ENCODE results near the gene CELA3B. TPM values are rescaled to one million over a fixed set of nuclear protein-coding genes. Genes with fewer than 3 reads are reported as not detected.
"Not testable (repeated sequence)": the region's sequence is repeated elsewhere in the genome, so short reads cannot be mapped to it uniquely, and the experiment has no call there.

CELA3B gene
- total RNA-seq, 1 donor from 2014 or later, result not detected

DNA sequence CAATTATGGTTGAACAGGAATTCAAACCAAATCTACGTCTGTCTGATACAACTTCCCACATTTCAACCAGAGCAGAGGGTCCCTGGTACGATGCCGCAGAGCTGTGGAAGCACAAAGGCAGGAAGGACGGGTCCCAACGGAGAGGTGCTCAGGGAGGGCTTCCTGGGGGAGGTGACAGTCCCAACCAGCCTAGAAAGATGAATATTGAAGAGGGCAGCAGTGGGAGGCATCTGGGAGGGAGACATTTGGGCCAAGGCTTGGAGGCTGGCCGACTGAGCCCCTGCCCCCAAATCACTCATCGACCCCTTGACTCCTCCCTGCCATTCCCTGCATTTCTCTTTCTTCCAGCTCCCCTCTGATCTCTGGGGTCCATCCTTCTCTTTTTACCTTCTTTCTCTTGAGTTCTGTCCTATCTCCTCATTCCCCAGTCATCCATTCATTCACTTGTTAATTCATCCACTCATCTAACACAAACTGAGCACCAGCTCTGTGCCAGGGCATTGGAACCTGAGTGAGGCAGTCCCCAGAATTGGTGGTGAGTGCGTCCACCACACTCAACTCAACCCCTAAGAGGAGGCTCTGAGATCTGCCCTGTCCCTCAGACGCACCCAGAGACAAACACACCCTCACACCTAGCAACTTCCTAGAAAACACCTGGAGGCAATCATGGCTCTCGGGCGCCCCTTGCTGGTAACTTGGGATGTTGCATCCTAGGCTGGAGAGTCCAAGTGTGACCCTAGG lies 13.2 kb upstream of the CELA3B start:
- Mint-ChIP-seq H3K9me3 (ENCODE audit: unreplicated experiment) (no peaks in the 10 kb centered on the region), H3K4me1 (ENCODE audit: unreplicated experiment) (peaks cover 5% of the 10 kb centered on the region), H3K36me3 (ENCODE audit: unreplicated experiment) (no peaks in the 10 kb centered on the region), H3K27me3 (ENCODE audit: unreplicated experiment) (no peaks in the 10 kb centered on the region), H3K4me3 (ENCODE audit: unreplicated experiment) (no peak overlapping the region), H3K27ac (ENCODE audit: unreplicated experiment) (no peak overlapping the region)
- DNase-seq (ENCODE audit: extremely low spot score, unreplicated experiment), result peak; percentile 92
- TF ChIP-seq, protein P1, sequence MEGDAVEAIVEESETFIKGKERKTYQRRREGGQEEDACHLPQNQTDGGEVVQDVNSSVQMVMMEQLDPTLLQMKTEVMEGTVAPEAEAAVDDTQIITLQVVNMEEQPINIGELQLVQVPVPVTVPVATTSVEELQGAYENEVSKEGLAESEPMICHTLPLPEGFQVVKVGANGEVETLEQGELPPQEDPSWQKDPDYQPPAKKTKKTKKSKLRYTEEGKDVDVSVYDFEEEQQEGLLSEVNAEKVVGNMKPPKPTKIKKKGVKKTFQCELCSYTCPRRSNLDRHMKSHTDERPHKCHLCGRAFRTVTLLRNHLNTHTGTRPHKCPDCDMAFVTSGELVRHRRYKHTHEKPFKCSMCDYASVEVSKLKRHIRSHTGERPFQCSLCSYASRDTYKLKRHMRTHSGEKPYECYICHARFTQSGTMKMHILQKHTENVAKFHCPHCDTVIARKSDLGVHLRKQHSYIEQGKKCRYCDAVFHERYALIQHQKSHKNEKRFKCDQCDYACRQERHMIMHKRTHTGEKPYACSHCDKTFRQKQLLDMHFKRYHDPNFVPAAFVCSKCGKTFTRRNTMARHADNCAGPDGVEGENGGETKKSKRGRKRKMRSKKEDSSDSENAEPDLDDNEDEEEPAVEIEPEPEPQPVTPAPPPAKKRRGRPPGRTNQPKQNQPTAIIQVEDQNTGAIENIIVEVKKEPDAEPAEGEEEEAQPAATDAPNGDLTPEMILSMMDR (IDR thresholded peaks at IDR 0.05), result peak; percentile 93

DNA sequence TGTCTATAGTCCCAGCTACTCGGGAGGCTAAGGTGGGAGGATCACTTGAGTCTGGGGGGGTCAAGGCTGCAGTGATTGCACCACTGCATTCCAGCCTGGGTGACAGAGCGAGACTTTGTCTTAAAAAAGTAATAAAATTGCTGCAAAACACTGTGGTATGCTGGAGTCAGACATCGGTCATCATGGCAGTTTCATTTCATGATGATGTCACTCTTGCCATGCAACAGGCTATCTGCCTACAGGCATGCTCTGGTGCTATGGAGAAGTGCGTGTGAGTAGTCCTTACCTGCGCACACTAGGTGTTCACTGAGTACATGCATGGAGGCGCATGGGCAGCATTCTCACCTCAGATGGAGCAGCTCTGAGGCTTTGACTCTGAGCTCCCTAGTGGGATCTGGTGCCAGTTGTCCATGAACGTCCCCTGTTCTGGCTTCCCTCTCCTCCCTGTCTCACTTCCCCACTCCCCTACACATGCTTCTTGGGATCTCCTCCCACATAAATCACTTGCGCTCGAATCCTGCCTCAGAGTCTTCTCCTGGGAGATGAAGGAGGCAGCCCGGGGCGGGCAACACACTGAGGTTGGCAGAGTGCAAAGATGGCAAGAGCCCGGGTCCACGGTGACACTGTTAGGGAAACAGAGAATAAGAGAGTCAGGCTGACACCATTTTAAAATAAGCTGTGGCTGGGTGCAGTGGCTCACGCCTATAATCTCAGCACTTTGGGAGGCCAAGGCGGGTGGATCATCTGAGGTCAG lies 10.4 kb upstream of the CELA3B start:
- no peak overlapping the region for H3K4me3 Mint-ChIP-seq (ENCODE audit: unreplicated experiment)
- no peak for DNase-seq (ENCODE audit: extremely low spot score, unreplicated experiment)
- TF ChIP-seq, protein P1 (IDR thresholded peaks at IDR 0.05), result no peak
- peaks cover 5% of the 10 kb centered on the region for H3K4me1 Mint-ChIP-seq (ENCODE audit: unreplicated experiment)
- no peak overlapping the region for H3K27ac Mint-ChIP-seq (ENCODE audit: unreplicated experiment)
- no peaks in the 10 kb centered on the region for H3K27me3 Mint-ChIP-seq (ENCODE audit: unreplicated experiment)
- no peaks in the 10 kb centered on the region for H3K36me3 Mint-ChIP-seq (ENCODE audit: unreplicated experiment)
- no peaks in the 10 kb centered on the region for H3K9me3 Mint-ChIP-seq (ENCODE audit: unreplicated experiment)

- not testable (repeated sequence) for H3K36me3 Mint-ChIP-seq (ENCODE audit: unreplicated experiment)
Observed at GRCh38 chr1:21967216-21967615, 9.6 kb upstream of the CELA3B start.

DNA sequence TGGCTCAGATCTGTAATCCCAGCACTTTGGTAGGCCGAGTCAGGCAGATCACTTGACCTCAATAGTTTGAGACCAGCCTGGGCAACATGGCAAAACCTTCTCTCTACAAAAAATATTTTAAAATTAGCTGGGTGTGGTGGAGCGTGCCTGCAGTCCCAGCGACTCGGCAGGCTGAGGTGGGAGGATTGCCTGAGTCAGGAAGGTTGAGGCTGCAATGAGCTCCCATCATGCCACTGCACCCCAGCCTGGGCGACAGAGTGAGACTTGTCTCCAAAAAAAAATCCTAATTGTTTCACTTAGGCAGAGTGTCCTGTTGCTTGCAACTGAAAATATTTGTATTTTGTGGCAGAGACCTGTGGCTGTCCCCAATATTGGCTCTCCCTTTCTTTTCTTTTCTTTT lies 7.8 kb upstream of the CELA3B start:
- not testable (repeated sequence) for H3K27me3 Mint-ChIP-seq (ENCODE audit: unreplicated experiment); H3K36me3 Mint-ChIP-seq (ENCODE audit: unreplicated experiment); DNase-seq (ENCODE audit: extremely low spot score, unreplicated experiment); H3K4me1 Mint-ChIP-seq (ENCODE audit: unreplicated experiment); H3K4me3 Mint-ChIP-seq (ENCODE audit: unreplicated experiment); H3K9me3 Mint-ChIP-seq (ENCODE audit: unreplicated experiment); H3K27ac Mint-ChIP-seq (ENCODE audit: unreplicated experiment)

More at GRCh38 chr1:21967216-21967615, 9.6 kb upstream of the CELA3B start:
- not testable (repeated sequence) for H3K4me3 Mint-ChIP-seq (ENCODE audit: unreplicated experiment); H3K27ac Mint-ChIP-seq (ENCODE audit: unreplicated experiment); DNase-seq (ENCODE audit: extremely low spot score, unreplicated experiment); H3K27me3 Mint-ChIP-seq (ENCODE audit: unreplicated experiment); H3K9me3 Mint-ChIP-seq (ENCODE audit: unreplicated experiment); H3K4me1 Mint-ChIP-seq (ENCODE audit: unreplicated experiment)

- not testable (repeated sequence) for H3K27me3 Mint-ChIP-seq (ENCODE audit: unreplicated experiment); DNase-seq (ENCODE audit: extremely low spot score, unreplicated experiment); H3K4me3 Mint-ChIP-seq (ENCODE audit: unreplicated experiment); H3K27ac Mint-ChIP-seq (ENCODE audit: unreplicated experiment); H3K9me3 Mint-ChIP-seq (ENCODE audit: unreplicated experiment); H3K36me3 Mint-ChIP-seq (ENCODE audit: unreplicated experiment); H3K4me1 Mint-ChIP-seq (ENCODE audit: unreplicated experiment)
Observed at GRCh38 chr1:21970523-21970922, 6.3 kb upstream of the CELA3B start.

DNA sequence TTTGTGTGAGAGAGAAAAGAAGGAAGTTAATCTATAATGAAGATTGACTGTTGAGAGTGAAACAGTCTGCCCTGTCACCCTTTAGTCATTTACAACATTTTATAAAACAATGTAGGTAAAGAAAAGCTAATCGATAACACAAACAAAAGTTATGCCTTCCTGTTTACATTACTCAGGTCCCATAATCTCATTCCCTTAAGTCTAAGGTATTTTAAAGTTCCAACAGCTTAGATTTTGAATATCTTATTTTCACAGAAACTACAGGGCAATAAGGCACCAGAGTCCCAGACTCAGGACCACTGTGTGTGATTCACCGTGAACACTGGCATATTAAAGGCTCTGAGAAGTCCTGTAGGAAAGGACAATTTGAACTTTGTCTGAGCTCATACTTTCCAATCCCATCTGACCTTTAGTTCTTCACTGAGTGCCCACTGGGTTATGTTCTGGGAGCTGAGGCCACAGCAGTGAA lies 3.8 kb upstream of the CELA3B start:
- peak overlapping the region; percentile 23 for H3K27ac Mint-ChIP-seq (ENCODE audit: unreplicated experiment)
- not testable (repeated sequence) for H3K36me3 Mint-ChIP-seq (ENCODE audit: unreplicated experiment)

DNA sequence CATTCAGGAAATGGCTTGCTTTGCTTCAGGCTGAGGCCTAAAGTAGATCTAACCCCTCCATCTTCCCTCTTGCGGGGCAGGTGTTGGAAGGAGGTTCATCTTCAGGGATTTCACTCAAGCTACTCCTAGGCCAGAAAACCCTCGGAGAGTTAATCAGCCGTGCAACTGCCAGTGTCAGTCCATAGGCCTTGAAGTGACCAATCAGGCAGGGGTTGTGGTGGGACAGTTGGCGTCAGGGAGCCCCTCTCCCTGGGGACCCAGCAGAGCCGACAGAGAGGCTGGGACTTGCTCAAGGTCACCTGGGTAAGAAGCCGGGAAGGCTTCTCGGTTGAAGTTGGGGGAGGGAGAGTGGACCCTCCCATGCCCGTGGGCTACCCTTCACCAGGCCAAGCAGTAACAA lies 2.9 kb upstream of the CELA3B start:
- DNase-seq (ENCODE audit: extremely low spot score, unreplicated experiment); H3K4me1 Mint-ChIP-seq (ENCODE audit: unreplicated experiment); H3K9me3 Mint-ChIP-seq (ENCODE audit: unreplicated experiment); H3K4me3 Mint-ChIP-seq (ENCODE audit: unreplicated experiment); H3K27ac Mint-ChIP-seq (ENCODE audit: unreplicated experiment); H3K36me3 Mint-ChIP-seq (ENCODE audit: unreplicated experiment); H3K27me3 Mint-ChIP-seq (ENCODE audit: unreplicated experiment): not testable (repeated sequence)

More for the DNA sequence above, 3.8 kb upstream of the CELA3B start:
- H3K4me3 Mint-ChIP-seq (ENCODE audit: unreplicated experiment); DNase-seq (ENCODE audit: extremely low spot score, unreplicated experiment); H3K27me3 Mint-ChIP-seq (ENCODE audit: unreplicated experiment); H3K9me3 Mint-ChIP-seq (ENCODE audit: unreplicated experiment); H3K4me1 Mint-ChIP-seq (ENCODE audit: unreplicated experiment): not testable (repeated sequence)

- H3K27me3 Mint-ChIP-seq (ENCODE audit: unreplicated experiment); DNase-seq (ENCODE audit: extremely low spot score, unreplicated experiment); H3K4me3 Mint-ChIP-seq (ENCODE audit: unreplicated experiment); H3K4me1 Mint-ChIP-seq (ENCODE audit: unreplicated experiment); H3K36me3 Mint-ChIP-seq (ENCODE audit: unreplicated experiment); H3K27ac Mint-ChIP-seq (ENCODE audit: unreplicated experiment); H3K9me3 Mint-ChIP-seq (ENCODE audit: unreplicated experiment): not testable (repeated sequence)
Observed at GRCh38 chr1:21974699-21975098, 2.1 kb upstream of the CELA3B start.

DNA sequence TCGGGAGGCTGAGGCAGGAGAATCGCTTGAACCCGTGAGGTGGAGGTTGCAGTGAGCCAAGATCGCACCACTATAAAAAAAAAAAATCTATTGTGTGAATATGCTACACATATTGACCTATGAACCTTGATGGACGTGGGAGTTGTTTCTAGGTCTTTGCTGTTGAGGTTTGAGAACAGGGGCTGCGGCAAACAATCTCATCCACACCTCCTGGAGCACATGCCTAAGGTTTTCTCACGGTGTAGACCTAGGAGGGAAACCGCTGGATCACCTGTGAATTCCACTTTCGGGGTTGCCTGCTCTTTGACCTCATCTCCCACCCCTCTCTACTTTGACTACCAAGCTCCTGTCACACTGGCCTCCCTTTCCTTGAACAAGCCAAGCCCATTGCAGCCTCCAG lies 1.5 kb upstream of the CELA3B start:
- H3K27me3 Mint-ChIP-seq (ENCODE audit: unreplicated experiment); H3K27ac Mint-ChIP-seq (ENCODE audit: unreplicated experiment); H3K36me3 Mint-ChIP-seq (ENCODE audit: unreplicated experiment); H3K4me3 Mint-ChIP-seq (ENCODE audit: unreplicated experiment); H3K9me3 Mint-ChIP-seq (ENCODE audit: unreplicated experiment); H3K4me1 Mint-ChIP-seq (ENCODE audit: unreplicated experiment); DNase-seq (ENCODE audit: extremely low spot score, unreplicated experiment): not testable (repeated sequence)

DNA sequence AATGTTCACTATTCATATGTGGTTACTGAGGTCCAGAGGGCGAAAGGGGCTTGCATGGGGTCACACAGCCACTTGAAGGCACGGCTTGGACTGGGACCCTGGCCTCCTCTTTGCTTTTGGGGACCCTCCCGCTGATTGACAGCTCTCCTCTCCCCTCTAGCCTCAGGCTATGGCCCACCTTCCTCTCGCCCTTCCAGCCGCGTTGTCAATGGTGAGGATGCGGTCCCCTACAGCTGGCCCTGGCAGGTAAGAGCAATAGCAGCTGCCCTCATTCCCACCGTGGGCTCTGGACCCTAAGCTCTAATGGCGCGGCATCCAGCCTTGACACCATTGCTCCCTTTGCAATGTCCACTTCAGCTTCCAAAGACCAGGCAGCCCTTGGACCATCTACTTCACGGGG lies 1.4 kb downstream of the CELA3B start:
- not testable (repeated sequence) for H3K36me3 Mint-ChIP-seq (ENCODE audit: unreplicated experiment); DNase-seq (ENCODE audit: extremely low spot score, unreplicated experiment); H3K4me1 Mint-ChIP-seq (ENCODE audit: unreplicated experiment); H3K27me3 Mint-ChIP-seq (ENCODE audit: unreplicated experiment); H3K9me3 Mint-ChIP-seq (ENCODE audit: unreplicated experiment); H3K4me3 Mint-ChIP-seq (ENCODE audit: unreplicated experiment); H3K27ac Mint-ChIP-seq (ENCODE audit: unreplicated experiment)
